GM15510 (cell line): Measurements from ENCODE around the gene CDH18.

ENCODE experiments used
- POLR2A ChIP-seq: IDR thresholded peaks from 3 replicates; pipeline ENCODE4 v1.6.1; 2011; ENCODE audit warnings: borderline replicate concordance; ENCODE audit not compliant: insufficient read length; ENCODE audit errors: extremely low read depth

Gene CDH18

GRCh38 chr5:19806756-19807155 is 181.2 kb downstream of the CDH18 start:
- no peak for TF ChIP-seq POLR2A

DNA sequence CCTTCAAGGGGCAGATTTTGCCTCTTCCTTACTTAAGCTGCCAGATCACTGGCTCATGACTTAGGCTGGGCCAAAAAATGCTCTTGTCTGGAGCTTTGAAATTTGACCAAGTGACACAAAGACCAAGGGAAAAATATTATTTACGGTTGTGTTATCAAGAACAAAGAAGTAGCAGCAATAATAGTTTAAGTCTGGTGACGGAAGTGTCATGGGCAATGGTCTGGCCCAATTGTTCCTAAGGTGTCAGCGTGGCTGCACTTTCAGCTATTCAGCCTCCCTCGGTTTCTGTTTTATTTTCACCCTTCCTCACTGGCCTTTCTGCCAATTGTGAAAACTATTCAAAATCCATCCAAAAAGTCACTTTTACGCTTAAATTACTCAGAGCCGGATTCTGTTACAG is 185.3 kb downstream of the CDH18 start:
- TF ChIP-seq POLR2A = no peak

GRCh38 chr5:19795218-19795617 is 192.8 kb downstream of the CDH18 start:
- no peak for TF ChIP-seq POLR2A

- no peak for TF ChIP-seq POLR2A
Observed at GRCh38 chr5:19790829-19791466, 197.1 kb downstream of the CDH18 start.

GRCh38 chr5:19782566-19782965 is 205.4 kb downstream of the CDH18 start:
- TF ChIP-seq POLR2A = no peak

DNA sequence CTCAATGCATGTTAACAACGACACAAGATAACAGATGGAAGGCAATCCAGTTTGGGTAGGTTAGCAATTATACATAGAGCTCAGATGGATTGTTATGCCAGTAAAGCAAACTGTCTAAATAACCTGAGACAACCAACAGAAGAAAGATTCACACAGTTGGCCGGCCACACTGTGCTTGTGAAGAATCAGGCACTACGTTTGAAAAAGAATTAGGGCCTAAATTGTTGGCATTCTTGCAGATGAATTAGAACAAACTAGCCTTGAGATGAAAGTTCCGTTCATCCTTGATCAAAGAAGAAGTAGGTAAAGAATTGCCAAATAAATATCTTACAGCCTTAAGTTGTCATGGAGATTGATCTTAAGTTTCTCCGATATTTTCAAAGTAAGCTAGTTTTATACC is 210.6 kb downstream of the CDH18 start:
- no peak for TF ChIP-seq POLR2A

DNA sequence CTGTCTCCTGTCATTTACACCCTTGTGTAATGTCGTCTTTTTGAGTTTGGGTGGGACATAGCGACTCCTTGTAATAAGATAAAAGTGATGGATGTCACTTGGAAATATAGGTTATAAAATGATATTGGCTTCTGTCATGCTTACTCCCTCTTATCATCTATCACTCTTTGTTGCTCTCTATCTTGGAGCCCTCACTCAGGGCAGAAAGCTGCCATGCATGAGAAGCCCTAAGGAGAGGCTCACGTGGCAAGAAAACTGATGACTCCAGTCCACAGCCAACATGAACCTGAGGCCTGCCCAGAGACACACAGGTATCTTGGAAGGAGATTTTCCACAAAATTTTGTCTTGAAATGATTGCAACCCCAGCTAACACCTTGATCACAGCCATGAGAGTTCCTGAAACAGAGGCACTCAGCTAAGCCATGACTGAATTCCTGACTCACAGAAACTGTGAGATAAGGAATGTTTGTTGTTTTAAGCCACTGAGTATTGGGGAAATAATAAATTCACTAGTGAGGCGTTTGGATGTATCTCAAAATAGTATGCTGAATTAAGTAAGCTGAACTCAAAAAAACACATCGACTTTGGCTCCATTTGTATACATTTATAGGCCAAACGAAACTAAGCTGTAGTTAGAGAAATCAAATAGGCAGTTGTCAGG is 216.7 kb downstream of the CDH18 start:
- no peak for TF ChIP-seq POLR2A

GRCh38 chr5:19770396-19770795 is 217.6 kb downstream of the CDH18 start:
- TF ChIP-seq POLR2A = no peak

DNA sequence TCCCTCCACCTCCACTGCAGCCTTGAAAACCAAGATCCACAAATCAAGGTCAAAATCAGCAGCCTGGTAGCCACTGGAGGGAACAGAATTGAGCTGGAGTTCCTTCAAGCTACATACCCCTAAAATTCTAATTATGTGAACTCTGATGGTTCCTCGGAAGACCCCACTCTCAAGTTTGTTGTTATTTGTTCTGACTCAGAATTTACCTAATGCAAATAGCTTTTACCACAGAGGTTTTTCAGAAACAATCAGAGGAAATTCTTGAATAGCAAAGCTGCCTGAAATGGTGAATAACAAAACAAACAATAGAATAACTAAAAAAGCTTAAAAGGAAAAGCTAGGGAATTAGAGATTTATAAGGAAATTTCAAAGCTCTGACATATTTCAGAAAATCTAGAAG is 220.0 kb downstream of the CDH18 start:
- no peak for TF ChIP-seq POLR2A

DNA sequence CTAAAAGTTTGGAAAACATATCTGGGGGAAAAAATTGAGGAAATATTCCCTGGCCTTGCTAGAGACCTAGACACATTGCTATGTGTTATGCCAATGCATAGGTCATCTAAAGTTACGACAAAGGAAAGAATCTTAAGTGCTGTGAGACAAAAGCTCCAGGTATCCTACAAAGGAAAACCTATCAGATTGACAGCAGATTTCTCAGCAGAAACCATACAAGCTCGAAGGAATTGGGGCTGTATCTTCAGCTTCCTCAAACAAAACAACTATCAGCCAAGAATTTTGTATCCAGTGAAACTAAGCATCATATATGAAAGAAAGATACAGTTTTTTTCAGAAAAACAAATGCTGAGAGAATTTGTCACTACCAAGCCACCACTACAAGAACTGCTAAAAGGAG is 234.4 kb downstream of the CDH18 start:
- no peak for TF ChIP-seq POLR2A

DNA sequence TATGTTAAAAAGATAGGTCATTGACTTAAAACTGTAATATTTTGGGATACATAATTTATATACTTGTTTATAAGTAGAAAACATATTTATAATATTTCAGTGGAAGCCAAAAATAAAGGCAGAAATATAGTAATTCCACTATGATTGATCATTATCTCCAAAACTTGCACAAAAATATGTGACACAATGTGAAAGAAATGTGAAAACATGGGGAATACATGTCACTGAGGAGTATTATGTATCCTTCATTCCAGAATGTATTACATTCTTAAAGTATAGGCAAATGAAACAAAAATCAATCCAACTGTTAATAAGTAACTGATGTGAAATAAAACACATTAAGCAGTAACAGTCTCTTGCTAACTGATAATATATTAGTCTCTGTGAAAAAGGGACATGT is 236.7 kb downstream of the CDH18 start:
- no peak for TF ChIP-seq POLR2A

DNA sequence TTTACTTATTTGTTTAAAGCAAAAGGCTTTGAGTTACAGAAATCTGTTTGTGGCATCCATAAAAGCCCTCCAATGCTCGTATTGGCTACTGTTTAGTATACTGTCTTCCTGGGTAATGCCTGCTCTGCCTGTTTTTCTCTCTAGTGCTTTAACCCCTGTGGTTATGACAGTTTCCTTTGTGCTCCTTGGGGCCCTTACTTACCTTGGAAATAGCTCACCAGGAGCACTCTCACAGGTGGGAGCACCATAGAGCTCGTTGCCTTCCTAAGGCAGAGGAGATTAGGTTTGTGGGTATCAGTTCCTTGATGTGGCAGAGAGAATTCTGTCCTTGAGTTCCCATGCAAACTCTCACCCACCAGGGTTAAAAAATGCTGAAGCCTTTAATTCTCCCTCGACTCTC is 242.8 kb downstream of the CDH18 start:
- TF ChIP-seq POLR2A = no peak

DNA sequence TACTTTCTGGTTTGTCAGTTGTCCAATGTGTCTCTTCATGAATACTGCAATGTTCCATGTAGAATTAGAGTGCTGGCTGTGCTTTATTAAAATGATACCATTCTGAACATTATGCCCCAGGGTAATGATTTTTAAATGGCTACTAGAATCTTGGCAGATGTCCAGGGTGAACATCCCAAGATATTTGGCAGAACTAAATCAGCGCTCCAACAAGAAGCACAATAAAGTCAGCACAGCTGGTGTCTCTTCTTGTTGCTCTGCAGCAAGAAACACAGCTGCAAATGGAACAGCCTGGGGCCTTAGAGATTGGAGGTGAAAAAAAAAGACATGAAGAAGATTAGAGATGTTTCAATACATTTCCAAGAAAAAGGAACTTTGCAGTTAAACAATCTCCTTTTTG is 248.3 kb downstream of the CDH18 start:
- no peak for TF ChIP-seq POLR2A

- TF ChIP-seq POLR2A = no peak
Observed at GRCh38 chr5:19734776-19735175, 253.2 kb downstream of the CDH18 start.

GRCh38 chr5:19733612-19734495 is 254.1 kb downstream of the CDH18 start:
- no peak for TF ChIP-seq POLR2A
